ENCODE results near the gene IFT122.

IFT122 gene

DNA sequence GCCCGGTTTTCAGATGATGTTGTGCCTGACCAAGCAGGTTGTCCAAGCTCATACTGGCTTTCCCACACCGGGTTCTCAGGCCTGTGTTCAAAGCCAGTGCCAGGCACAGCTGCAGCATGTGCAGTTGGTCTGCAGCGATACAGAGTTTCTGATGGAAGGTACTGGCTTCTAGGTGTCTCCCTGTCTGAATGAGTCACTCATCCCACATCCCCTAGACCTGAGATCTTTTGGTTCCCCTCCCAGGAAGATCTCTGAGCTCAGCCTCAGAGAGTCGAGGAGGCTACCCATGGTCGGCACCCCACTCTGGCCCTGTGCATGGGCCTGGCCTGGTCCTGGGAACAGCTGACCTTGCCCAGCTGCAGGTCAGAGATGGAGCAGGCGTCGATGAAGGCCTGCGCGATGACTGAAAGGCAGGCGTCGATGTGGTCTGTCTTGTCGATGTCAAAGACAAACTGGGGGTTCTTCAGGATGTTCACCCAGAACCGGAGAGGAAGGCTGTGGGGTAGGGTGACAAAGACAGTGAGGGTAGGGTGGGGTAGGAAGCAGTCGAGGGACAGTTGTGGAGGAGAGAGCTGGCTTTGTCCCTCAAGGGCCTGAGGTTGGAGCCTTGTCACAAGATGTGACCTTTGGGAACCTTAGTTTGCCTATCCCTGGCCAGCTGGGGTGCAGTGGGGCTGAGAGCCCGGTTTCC is 118.2 kb downstream of the IFT122 start:
- Histone ChIP-seq H3K27ac (no peak overlapping the region), H3K4me2 (ENCODE audit: low read length) (no peak overlapping the region), H3K4me3 (ENCODE audit: low read depth, low read length) (no peak overlapping the region), H3K9ac (no peak overlapping the region), H3K27me3 (ENCODE audit: control insufficient read depth, insufficient read depth, low read length) (no peaks in the 10 kb centered on the region), H3K36me3 (ENCODE audit: control insufficient read depth, insufficient read depth, low read length) (no peaks in the 10 kb centered on the region), H3K4me1 (no peaks in the 10 kb centered on the region), H2AFZ (no peak overlapping the region), H3K79me2 (no peaks in the 10 kb centered on the region), H3K9me3 (ENCODE audit: control insufficient read depth, low read length) (no peaks in the 10 kb centered on the region)
- TF ChIP-seq CTCF (IDR thresholded peaks at IDR 0.05), result no peak

DNA sequence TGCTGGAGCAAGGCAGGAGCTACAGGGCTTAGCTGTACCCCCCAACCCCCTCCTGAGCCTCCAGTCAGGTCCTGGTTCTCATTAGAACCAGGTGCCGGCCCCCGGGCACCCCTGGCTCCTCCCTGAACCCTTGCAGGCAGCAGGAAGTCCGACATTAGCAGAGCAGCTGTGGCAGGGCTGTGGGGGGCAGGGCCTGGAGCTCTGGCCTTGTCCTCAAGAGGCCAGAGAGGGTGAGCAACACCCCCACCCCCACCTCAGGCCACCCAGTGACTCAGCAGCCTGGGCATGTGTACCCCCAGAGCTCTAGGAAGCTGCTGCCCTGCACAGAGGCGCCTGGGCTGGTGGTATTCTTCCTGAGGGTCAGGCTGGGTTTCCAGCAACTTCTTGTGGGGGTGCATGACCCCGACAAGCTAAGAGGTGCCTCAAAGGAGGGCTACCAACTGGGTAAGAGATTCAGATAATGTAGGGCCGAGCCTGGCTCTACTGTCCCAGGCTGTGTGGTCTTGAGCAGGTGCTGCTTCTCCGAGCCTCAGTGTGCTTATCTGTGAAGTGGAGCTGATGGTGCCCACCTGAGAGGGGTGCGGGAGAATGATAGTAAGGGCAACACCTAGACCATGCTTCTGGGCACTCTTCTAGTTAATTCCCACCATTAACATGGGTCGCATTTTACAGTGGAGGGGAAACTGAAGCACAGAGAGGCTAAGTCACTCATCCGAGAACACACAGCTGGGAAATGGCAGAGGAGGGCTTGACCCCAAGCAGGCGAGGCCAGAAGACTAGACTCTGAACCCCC is 118.9 kb downstream of the IFT122 start:
- H3K27me3 ChIP-seq (ENCODE audit: control insufficient read depth, insufficient read depth, low read length), result no peaks in the 10 kb centered on the region
- H3K4me2 ChIP-seq (ENCODE audit: low read length), result no peak overlapping the region
- no peak overlapping the region for H3K27ac ChIP-seq
- no peaks in the 10 kb centered on the region for H3K36me3 ChIP-seq (ENCODE audit: control insufficient read depth, insufficient read depth, low read length)
- no peak overlapping the region for H3K4me3 ChIP-seq (ENCODE audit: low read depth, low read length)
- no peak overlapping the region for H2AFZ ChIP-seq
- H3K9ac ChIP-seq, result no peak overlapping the region
- H3K9me3 ChIP-seq (ENCODE audit: control insufficient read depth, low read length), result no peaks in the 10 kb centered on the region
- H3K4me1 ChIP-seq, result no peaks in the 10 kb centered on the region
- no peaks in the 10 kb centered on the region for H3K79me2 ChIP-seq
- TF ChIP-seq CTCF (IDR thresholded peaks at IDR 0.05), result no peak

- no peak overlapping the region for H3K4me2 ChIP-seq (ENCODE audit: low read length)
- no peak overlapping the region for H2AFZ ChIP-seq
- H3K27ac ChIP-seq, result no peak overlapping the region
- no peak overlapping the region for H3K4me3 ChIP-seq (ENCODE audit: low read depth, low read length)
- H3K9me3 ChIP-seq (ENCODE audit: control insufficient read depth, low read length), result no peaks in the 10 kb centered on the region
- no peaks in the 10 kb centered on the region for H3K4me1 ChIP-seq
- no peak for TF ChIP-seq CTCF (IDR thresholded peaks at IDR 0.05)
- H3K36me3 ChIP-seq (ENCODE audit: control insufficient read depth, insufficient read depth, low read length), result no peaks in the 10 kb centered on the region
- no peaks in the 10 kb centered on the region for H3K79me2 ChIP-seq
- H3K27me3 ChIP-seq (ENCODE audit: control insufficient read depth, insufficient read depth, low read length), result no peaks in the 10 kb centered on the region
- no peak overlapping the region for H3K9ac ChIP-seq
These were observed 119.6 kb downstream of the IFT122 start for GRCh38 chr3:129559565-129560079.

DNA sequence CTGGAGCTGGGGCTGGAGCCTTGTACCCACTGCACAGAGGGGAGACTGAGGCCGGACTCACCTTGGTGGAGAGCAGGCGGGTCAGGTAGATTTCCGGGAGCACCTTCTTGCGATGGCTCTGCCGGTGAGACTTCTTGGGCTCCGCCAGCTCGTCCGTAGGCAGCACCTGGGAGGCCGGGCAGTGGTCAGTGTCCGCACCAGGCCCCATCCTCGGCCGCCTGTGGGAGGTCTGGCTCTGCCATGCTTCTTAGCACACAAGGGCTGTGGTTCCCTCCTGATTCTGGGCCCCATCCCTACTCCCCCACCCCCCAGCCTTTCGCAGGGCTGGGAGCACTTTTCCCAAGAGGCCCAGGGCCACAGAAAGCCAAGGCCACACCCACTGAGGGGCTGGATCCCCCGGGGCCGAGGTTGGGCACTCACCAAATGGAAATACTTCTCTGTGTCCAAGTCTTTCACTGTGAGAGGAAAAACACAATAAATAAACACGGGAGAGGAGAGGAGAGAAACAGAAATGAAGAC is 120.3 kb downstream of the IFT122 start:
- Histone ChIP-seq H3K27ac (peak overlapping the region; percentile 29), H3K4me2 (ENCODE audit: low read length) (no peak overlapping the region), H3K79me2 (no peaks in the 10 kb centered on the region), H3K36me3 (ENCODE audit: control insufficient read depth, insufficient read depth, low read length) (no peaks in the 10 kb centered on the region), H3K4me1 (no peaks in the 10 kb centered on the region), H3K27me3 (ENCODE audit: control insufficient read depth, insufficient read depth, low read length) (no peaks in the 10 kb centered on the region), H3K9ac (no peak overlapping the region), H2AFZ (no peak overlapping the region), H3K9me3 (ENCODE audit: control insufficient read depth, low read length) (no peaks in the 10 kb centered on the region), H3K4me3 (ENCODE audit: low read depth, low read length) (no peak overlapping the region)
- no peak for TF ChIP-seq CTCF (IDR thresholded peaks at IDR 0.05)

All from parathyroid adenoma (tissue), 2 donors.